DOHH2 (cell line): ENCODE measurements around the gene ZNF410.

ENCODE experiments used
- H3F3A ChIP-seq: fragments of 200-600 bp; sonication (generic), shearing (Covaris generic); 2 replicates; pipeline ENCODE4 v1.6.0; 2016; ENCODE audit warnings: antibody characterized with exemption, mild to moderate bottlenecking; ENCODE audit not compliant: control insufficient read depth, insufficient read depth
- H3K27ac ChIP-seq: fragments of 200-600 bp; sonication (generic); 2 replicates; pipeline ENCODE4 v1.5.1; 2014; ENCODE audit warnings: low read depth, mild to moderate bottlenecking, low read length, moderate library complexity
- H3K27me3 ChIP-seq: fragments of 200-600 bp; sonication (generic); 2 replicates; pipeline ENCODE4 v1.6.1; 2014; ENCODE audit warnings: mild to moderate bottlenecking, low read length, mixed read lengths; ENCODE audit not compliant: control insufficient read depth
- H3K36me3 ChIP-seq: fragments of 200-600 bp; sonication (generic); 2 replicates; pipeline ENCODE4 v1.6.1; 2014; ENCODE audit warnings: mild to moderate bottlenecking, low read length, moderate library complexity, mixed read lengths; ENCODE audit not compliant: control insufficient read depth
- H3K4me1 ChIP-seq: fragments of 200-600 bp; sonication (generic); 2 replicates; pipeline ENCODE4 v1.6.1; 2014; ENCODE audit warnings: mild to moderate bottlenecking, low read length, mixed read lengths; ENCODE audit not compliant: control insufficient read depth
- H3K4me2 ChIP-seq: fragments of 200-600 bp; sonication (generic); 2 replicates; pipeline ENCODE4 v1.6.0; 2014; ENCODE audit warnings: mild to moderate bottlenecking, low read length, moderate library complexity
- H3K4me3 ChIP-seq: fragments of 200-600 bp; sonication (generic); 2 replicates; pipeline ENCODE4 v1.5.1; 2014; ENCODE audit warnings: mild to moderate bottlenecking, low read length, mixed read lengths
- H3K79me2 ChIP-seq: fragments of 200-600 bp; sonication (generic); 2 replicates; pipeline ENCODE4 v1.6.1; 2014; ENCODE audit warnings: mild to moderate bottlenecking, low read length, mixed read lengths; ENCODE audit not compliant: control insufficient read depth
- H3K9me2 ChIP-seq: fragments of 200-600 bp; sonication (generic); replicated peaks from 2 replicates; pipeline ENCODE4 v1.6.1; 2014; ENCODE audit warnings: mild to moderate bottlenecking, low read length, mixed read lengths; ENCODE audit not compliant: control insufficient read depth
- H3K9me3 ChIP-seq: fragments of 200-600 bp; sonication (generic); 2 replicates; pipeline ENCODE4 v1.6.1; 2014; ENCODE audit warnings: antibody characterized with exemption, low read length, mixed read lengths; ENCODE audit not compliant: control insufficient read depth, insufficient read depth
- H4K20me1 ChIP-seq: fragments of 200-600 bp; sonication (generic); 2 replicates; pipeline ENCODE4 v1.6.0; 2014; ENCODE audit warnings: low read depth, mild to moderate bottlenecking, antibody characterized with exemption, low read length, moderate library complexity; ENCODE audit not compliant: control insufficient read depth, insufficient read depth
- CTCF ChIP-seq: fragments of 200-600 bp; sonication (generic); IDR thresholded peaks from one replicate; pipeline ENCODE4 v1.5.1; 2014; ENCODE audit warnings: antibody characterized with exemption, mild to moderate bottlenecking, low read depth, low read length; ENCODE audit not compliant: poor library complexity, severe bottlenecking
- EZH2phosphoT487 ChIP-seq: fragments of 200-600 bp; sonication (generic); IDR thresholded peaks from 2 replicates; pipeline ENCODE4 v1.6.1; 2017; ENCODE audit warnings: borderline replicate concordance, mild to moderate bottlenecking, antibody characterized with exemption, low read length, moderate library complexity, mixed read lengths

The ZNF410 gene

GRCh38 chr14:73878436-73878835 lies 8.2 kb upstream of the ZNF410 start:
- H3K36me3 ChIP-seq: no peaks in the 10 kb centered on the region
- no peaks in the 10 kb centered on the region for H3K4me1 ChIP-seq
- no peak overlapping the region for H3K4me2 ChIP-seq
- no peaks in the 10 kb centered on the region for H3K79me2 ChIP-seq
- no peaks in the 10 kb centered on the region for H3K9me3 ChIP-seq
- no peak overlapping the region for H3K27ac ChIP-seq
- no peak overlapping the region for H3K4me3 ChIP-seq
- H4K20me1 ChIP-seq: no peaks in the 10 kb centered on the region
- no peaks in the 10 kb centered on the region for H3F3A ChIP-seq
- H3K27me3 ChIP-seq: no peaks in the 10 kb centered on the region
- H3K9me2 ChIP-seq: no peaks in the 10 kb centered on the region
- TF ChIP-seq EZH2phosphoT487 (no peak), CTCF (no peak)

GRCh38 chr14:73879027-73879426 lies 7.6 kb upstream of the ZNF410 start:
- TF ChIP-seq EZH2phosphoT487: no peak
- TF ChIP-seq CTCF: no peak
- H4K20me1 ChIP-seq: no peaks in the 10 kb centered on the region

DNA sequence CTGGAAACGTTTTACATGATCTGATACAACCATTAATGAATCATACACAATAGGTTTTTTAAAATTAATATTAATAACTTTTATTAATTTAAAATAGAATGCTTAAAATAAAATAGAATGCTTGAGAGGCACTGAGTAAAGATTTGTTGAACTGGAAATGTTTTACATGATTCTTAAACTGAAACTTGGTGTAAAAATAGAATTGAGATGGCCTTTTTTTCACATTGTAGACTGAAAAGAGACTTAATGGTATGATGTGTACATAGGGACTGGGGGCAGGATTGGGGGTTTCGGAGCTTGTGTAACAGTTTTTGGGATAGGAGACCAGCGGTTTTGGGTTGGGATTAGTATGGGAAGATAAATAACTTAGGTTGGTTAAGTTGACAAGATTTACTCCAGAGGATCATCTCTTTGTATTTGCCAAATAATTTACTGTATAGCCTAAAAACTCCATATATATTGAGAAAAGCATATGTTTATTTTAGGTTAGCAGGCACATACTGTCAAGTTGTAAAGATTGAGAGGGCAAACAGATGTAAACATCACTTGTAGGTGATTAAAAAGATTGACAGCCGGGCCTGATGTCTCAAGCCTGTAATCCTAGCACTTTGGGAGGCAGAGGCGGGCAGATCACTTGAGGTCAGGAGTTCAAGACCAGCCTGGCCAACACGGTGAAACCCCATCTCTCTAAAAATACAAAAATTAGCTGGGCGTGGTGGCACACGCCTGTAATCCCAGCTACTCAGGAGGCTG lies 2.0 kb upstream of the ZNF410 start:
- Histone ChIP-seq H3F3A (no peaks in the 10 kb centered on the region), H3K9me2 (no peaks in the 10 kb centered on the region), H4K20me1 (no peaks in the 10 kb centered on the region), H3K4me3 (peak overlapping the region; percentile 88), H3K27me3 (no peaks in the 10 kb centered on the region), H3K9me3 (no peaks in the 10 kb centered on the region), H3K4me1 (peaks cover 33% of the 10 kb centered on the region), H3K79me2 (peaks cover 52% of the 10 kb centered on the region), H3K36me3 (peaks cover 12% of the 10 kb centered on the region), H3K27ac (no peak overlapping the region), H3K4me2 (peak overlapping the region; percentile 61)
- no peak for TF ChIP-seq CTCF
- TF ChIP-seq EZH2phosphoT487: no peak

More at GRCh38 chr14:73879027-73879426, 7.6 kb upstream of the ZNF410 start:
- no peaks in the 10 kb centered on the region for H3K79me2 ChIP-seq
- no peaks in the 10 kb centered on the region for H3K9me2 ChIP-seq
- no peaks in the 10 kb centered on the region for H3F3A ChIP-seq
- H3K36me3 ChIP-seq: no peaks in the 10 kb centered on the region
- no peaks in the 10 kb centered on the region for H3K9me3 ChIP-seq
- H3K27me3 ChIP-seq: no peaks in the 10 kb centered on the region
- H3K4me3 ChIP-seq: no peak overlapping the region
- H3K4me1 ChIP-seq: peaks cover 2% of the 10 kb centered on the region
- no peak overlapping the region for H3K27ac ChIP-seq
- no peak overlapping the region for H3K4me2 ChIP-seq
